ENCODE measurements around the gene F2RL3.
"Not testable (repeated sequence)": the region's sequence is repeated elsewhere in the genome, so short reads cannot be mapped to it uniquely, and the experiment has no call there.

Gene F2RL3

GRCh38 chr19:16922949-16923348 lies 34.1 kb downstream of the F2RL3 start:
- DNase-seq, result no peak

DNA sequence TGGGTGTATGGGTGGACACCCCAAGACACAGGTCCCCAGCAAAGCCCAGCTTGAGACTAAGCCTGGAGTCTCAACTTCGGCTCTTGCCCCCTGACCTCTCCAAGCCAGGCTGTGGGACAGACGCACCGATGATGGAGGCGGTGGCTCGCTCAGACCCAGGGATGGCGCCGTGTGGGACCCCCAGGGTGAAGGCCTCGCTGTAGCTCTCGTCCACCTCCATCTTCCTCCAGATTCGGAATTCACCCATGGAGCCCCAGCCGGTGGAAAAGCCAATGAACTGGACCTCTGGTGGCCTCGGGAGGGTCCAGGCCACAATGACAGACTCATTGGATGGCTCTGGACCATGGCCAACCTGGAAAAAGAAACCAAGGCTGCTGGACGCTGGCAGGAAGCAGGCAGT lies 39.1 kb downstream of the F2RL3 start:
- no peak for DNase-seq

DNA sequence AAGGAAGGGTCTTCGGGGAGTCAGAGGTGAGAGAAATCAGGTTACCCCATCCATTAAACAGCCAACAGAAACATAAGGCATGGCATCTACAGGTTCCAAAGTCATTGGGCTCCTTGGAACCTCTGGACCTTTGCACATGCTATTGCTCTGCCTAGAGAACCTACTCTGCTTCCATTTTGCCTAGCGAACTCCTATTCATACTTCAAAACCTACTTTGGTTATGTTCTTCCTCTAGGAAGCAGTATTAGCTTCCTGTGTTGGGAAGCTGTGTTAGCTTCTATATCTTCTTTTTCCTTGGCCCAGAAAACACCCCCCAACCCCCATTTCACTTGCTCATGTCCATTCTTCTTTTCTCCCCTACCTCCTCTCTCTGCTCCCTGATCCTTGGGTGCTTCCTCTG lies 39.6 kb downstream of the F2RL3 start:
- DNase-seq, result no peak

DNA sequence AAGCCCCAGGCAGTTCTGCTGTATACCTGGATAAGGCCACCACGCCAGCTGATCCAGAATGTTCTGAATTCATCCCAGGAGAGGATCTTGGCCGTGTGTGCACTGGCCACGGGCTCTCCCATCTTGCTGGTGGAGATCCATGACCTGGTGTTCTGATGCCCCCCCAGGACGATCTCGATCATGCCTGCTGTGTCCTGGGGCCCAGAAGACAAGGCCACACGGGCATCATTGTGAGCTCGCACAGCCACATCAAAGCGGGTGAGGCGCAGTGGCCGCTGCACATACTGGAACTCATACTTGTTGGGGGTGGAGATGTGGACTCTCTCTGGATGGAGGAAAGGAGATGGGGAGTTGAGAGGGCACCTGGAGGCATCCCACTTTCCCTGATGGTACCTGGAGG lies 40.1 kb downstream of the F2RL3 start:
- DNase-seq, result no peak

- DNase-seq, result no peak
Measured at GRCh38 chr19:16930753-16931152, 42.0 kb downstream of the F2RL3 start.

GRCh38 chr19:16931306-16931705 lies 42.5 kb downstream of the F2RL3 start:
- no peak for DNase-seq

GRCh38 chr19:16934489-16934888 lies 45.7 kb downstream of the F2RL3 start:
- no peak for DNase-seq

GRCh38 chr19:16936901-16937300 lies 48.1 kb downstream of the F2RL3 start:
- DNase-seq, result no peak

- DNase-seq, result not testable (repeated sequence)
Measured at GRCh38 chr19:16937796-16938195, 49.0 kb downstream of the F2RL3 start.

- no peak for DNase-seq
Measured at GRCh38 chr19:16938211-16938610, 49.4 kb downstream of the F2RL3 start.

GRCh38 chr19:16940063-16940462 lies 51.3 kb downstream of the F2RL3 start:
- not testable (repeated sequence) for DNase-seq

- no peak for DNase-seq
Measured at GRCh38 chr19:16940626-16941025, 51.8 kb downstream of the F2RL3 start.
